A549 (cell line): ENCODE data around the gene ZNF423. TPM values are rescaled to one million over a fixed set of nuclear protein-coding genes. Genes with fewer than 3 reads are reported as not detected.

Source experiments
- ATAC-seq, 2 experiments: fragments of 200-7000 bp in 1 of 2; fragments of >200 bp in 1 of 2; cut with Nextera tagmentation in 1 of 2; cut with Tn5 transposase in 1 of 2; 3 replicates each; pipeline versions ENCODE4 v1.8.0 to v1.9.1; 2018 to 2020; ENCODE audit warnings: mild to moderate bottlenecking in 1 of 2, moderate library complexity in 1 of 2
- CTCF ChIA-PET: fragments of 300-600 bp; sonication (Branson Sonifier 250); formaldehyde crosslinking; extraction: SDS; loops from one replicate; lab custom pipeline; 2021; ENCODE audit warnings: antibody characterized with exemption, inconsistent platforms; lab: Yijun Ruan, JAX
- POLR2A ChIA-PET: fragments of 350-600 bp; formaldehyde crosslinking; extraction: SDS; loops from one replicate; lab custom pipeline; 2021; ENCODE audit warnings: antibody characterized with exemption, inconsistent platforms; lab: Yijun Ruan, JAX
- DNase-seq, 2 experiments: peaks; one replicate each; pipeline versions ENCODE4 v3.0.0 to v3.0.0-alpha.2; 2011 to 2016; ENCODE audit warnings: low read depth in 1 of 2, low spot score in 1 of 2
- FAIRE-seq: peaks from 2 replicates; lab custom pipeline; 2011; peaks lifted over from hg19 to GRCh38; lab: Jason Lieb, UNC
- H3K27ac ChIP-seq, 2 experiments: fragments of >200 bp; sonication (Bioruptor Twin); formaldehyde crosslinking; 3 replicates each; pipeline ENCODE4 v1.5.1; 2016 to 2017
- H3K4me1 ChIP-seq: fragments of >200 bp; sonication (Bioruptor Twin); formaldehyde crosslinking; 3 replicates; pipeline ENCODE4 v1.6.1; 2016
- H3K4me2 ChIP-seq: fragments of >200 bp; sonication (Bioruptor Twin); formaldehyde crosslinking; 3 replicates; pipeline ENCODE4 v1.6.1; 2016
- H3K4me3 ChIP-seq: fragments of >200 bp; sonication (Bioruptor Twin); formaldehyde crosslinking; 3 replicates; pipeline ENCODE4 v1.5.1; 2016
- H3K9me3 ChIP-seq: fragments of >200 bp; sonication (Bioruptor Twin); formaldehyde crosslinking; 3 replicates; pipeline ENCODE4 v1.6.1; 2016
- CBX2 ChIP-seq: fragments of 200-600 bp; sonication (generic); IDR thresholded peaks from 2 replicates; pipeline ENCODE4 v1.6.1; 2016; ENCODE audit warnings: low read depth, mild to moderate bottlenecking, borderline replicate concordance
- EHF ChIP-seq: fragments of 250-450 bp; sonication (Bioruptor Pico); IDR thresholded peaks from 2 replicates; pipeline ENCODE4 v1.5.0; 2020; ENCODE audit warnings: mild to moderate bottlenecking
- ELK1 ChIP-seq: fragments of 150-350 bp; IDR thresholded peaks from 2 replicates; pipeline ENCODE4 v1.6.1; 2014; ENCODE audit warnings: low read depth, mild to moderate bottlenecking, low read length
- EP300 ChIP-seq, 2 experiments: fragments of >200 bp; sonication (Bioruptor Twin); formaldehyde crosslinking; IDR thresholded peaks; 2 replicates in 1 of 2; 3 replicates in 1 of 2; pipeline ENCODE4 v1.6.1; 2016 to 2017
- ESRRA ChIP-seq: fragments of 150-350 bp; IDR thresholded peaks from 2 replicates; pipeline ENCODE4 v1.6.1; 2014; ENCODE audit warnings: mild to moderate bottlenecking, low read length, borderline replicate concordance
- FOSB ChIP-seq: fragments of 250-450 bp; sonication (Bioruptor Pico); IDR thresholded peaks from 2 replicates; pipeline ENCODE4 v1.5.0; 2020; ENCODE audit warnings: mild to moderate bottlenecking, moderate library complexity
- FOSL2 ChIP-seq, 2 experiments: fragments of 450-650 bp in 1 of 2; fragments of >200 bp in 1 of 2; sonication (Bioruptor Twin) in 1 of 2; formaldehyde crosslinking; IDR thresholded peaks; 2 replicates each; pipeline versions ENCODE4 v1.5.0 to v1.6.1; 2016 to 2020; ENCODE audit warnings: mild to moderate bottlenecking in 1 of 2, moderate library complexity in 1 of 2
- HOXB5 ChIP-seq: fragments of 250-450 bp; sonication (Bioruptor Pico); IDR thresholded peaks from 2 replicates; pipeline ENCODE4 v1.5.0; 2020; ENCODE audit warnings: mild to moderate bottlenecking, moderate library complexity
- JUNB ChIP-seq: fragments of >200 bp; sonication (Bioruptor Twin); formaldehyde crosslinking; IDR thresholded peaks from 2 replicates; pipeline ENCODE4 v1.6.1; 2016
- KDM5A ChIP-seq: fragments of 200-600 bp; sonication (generic); IDR thresholded peaks from 2 replicates; pipeline ENCODE4 v1.6.1; 2016; ENCODE audit warnings: antibody characterized with exemption, mild to moderate bottlenecking
- MAZ ChIP-seq: fragments of 150-350 bp; IDR thresholded peaks from 2 replicates; pipeline ENCODE4 v1.6.1; 2014; ENCODE audit warnings: antibody characterized with exemption, low read depth, low read length, borderline replicate concordance
- MYC ChIP-seq: IDR thresholded peaks from 2 replicates; pipeline ENCODE4 v1.6.1; 2012; ENCODE audit warnings: mild to moderate bottlenecking, inconsistent platforms, low read length, improper control_type of control experiment, borderline replicate concordance
- NFE2L2 ChIP-seq: fragments of 150-350 bp; conservative IDR thresholded peaks from 2 replicates; pipeline ENCODE4 v1.6.1; 2014; ENCODE audit warnings: low read length
- NPAS2 ChIP-seq: fragments of 250-450 bp; sonication (Bioruptor Pico); IDR thresholded peaks from 2 replicates; pipeline ENCODE4 v1.8.0; 2022; ENCODE audit warnings: mild to moderate bottlenecking, moderate library complexity, borderline replicate concordance
- PHF8 ChIP-seq: fragments of 200-600 bp; sonication (generic); IDR thresholded peaks from 2 replicates; pipeline ENCODE4 v1.6.1; 2016; ENCODE audit warnings: low read depth, mild to moderate bottlenecking, antibody characterized with exemption, moderate library complexity, borderline replicate concordance
- POLR2A ChIP-seq: IDR thresholded peaks from 2 replicates; pipeline ENCODE4 v1.6.1; 2012; ENCODE audit warnings: mild to moderate bottlenecking, low read length
- POLR2AphosphoS2 ChIP-seq: conservative IDR thresholded peaks from 2 replicates; pipeline ENCODE4 v1.6.1; 2012; ENCODE audit warnings: low read length, improper control_type of control experiment, inconsistent platforms
- RAD21 ChIP-seq, 2 experiments: fragments of >200 bp in 1 of 2; sonication (Bioruptor Twin) in 1 of 2; formaldehyde crosslinking in 1 of 2; IDR thresholded peaks in 1 of 2; conservative IDR thresholded peaks in 1 of 2; 2 replicates in 1 of 2; 3 replicates in 1 of 2; pipeline ENCODE4 v1.6.1; 2012 to 2018; ENCODE audit warnings: inconsistent platforms in 1 of 2
- REST ChIP-seq: fragments of 200-600 bp; sonication (generic); IDR thresholded peaks from 2 replicates; pipeline ENCODE4 v1.6.1; 2016; ENCODE audit warnings: antibody characterized with exemption, mild to moderate bottlenecking, moderate library complexity
- RFX5 ChIP-seq: fragments of 450-650 bp; IDR thresholded peaks from 2 replicates; pipeline ENCODE4 v1.7.1; 2014; ENCODE audit warnings: antibody characterized with exemption, mild to moderate bottlenecking, moderate library complexity
- RNF2 ChIP-seq: fragments of 200-600 bp; sonication (generic); IDR thresholded peaks from 2 replicates; pipeline ENCODE4 v1.6.1; 2016; ENCODE audit warnings: low read depth, mild to moderate bottlenecking, antibody characterized with exemption, moderate library complexity, borderline replicate concordance
- TP53 ChIP-seq: fragments of 250-450 bp; sonication (Bioruptor Pico); IDR thresholded peaks from 2 replicates; pipeline ENCODE4 v1.5.0; 2021; ENCODE audit warnings: mild to moderate bottlenecking, moderate library complexity
- ZC3H11A ChIP-seq: fragments of 450-650 bp; IDR thresholded peaks from 2 replicates; pipeline ENCODE4 v1.6.1; 2014; ENCODE audit warnings: antibody characterized with exemption, mild to moderate bottlenecking
- ZFP36 ChIP-seq: fragments of 450-650 bp; IDR thresholded peaks from 2 replicates; pipeline ENCODE4 v1.6.1; 2014; ENCODE audit warnings: borderline replicate concordance; ENCODE audit not compliant: partially characterized antibody
- ZNF302 ChIP-seq: fragments of 250-450 bp; sonication (Bioruptor Pico); IDR thresholded peaks from 2 replicates; pipeline ENCODE4 v1.9.0; 2021; ENCODE audit warnings: inconsistent platforms, mild to moderate bottlenecking, moderate library complexity
- WGBS: methylation state at CpG from one replicate; pipeline ENCODE4 v1.1.6; 2017; ENCODE audit errors: missing lambda C conversion rate; 5-methylcytosine and 5-hydroxymethylcytosine counted together
- polyA plus RNA-seq, 4 experiments: library from polyadenylated mRNA; depleted of rRNA in 3 of 4; stranded (reverse); fragments of >200 nt; fragmentation: RNase III in 1 of 4; extraction: RNeasy Plus Mini Kit Qiagen cat#74134 plus additional on column Dnase treatment in 1 of 4; gene quantifications; 2 replicates in 3 of 4; 3 replicates in 1 of 4; pipeline ENCODE4 v1.2.3, GENCODE V29; 2011 to 2017
- TF ChIP-seq, protein P1 (sequence below): IDR thresholded peaks from 2 replicates; pipeline ENCODE4 v1.6.1; 2012; ENCODE audit warnings: low read depth, borderline replicate concordance
- TF ChIP-seq, protein P2 (sequence below): fragments of >200 bp; sonication (Bioruptor Twin); formaldehyde crosslinking; IDR thresholded peaks from 3 replicates; pipeline ENCODE4 v1.5.1; 2016

The ZNF423 gene
- polyA plus RNA-seq, 2 of the 4 experiments (the other 2 are of a cell fraction), result 0.04 to 0.10 TPM

GRCh38 chr16:49556606-49557446 is 299.1 kb downstream of the ZNF423 start (continued):
- TF ChIP-seq KDM5A (no peak), ZFP36 (no peak), ESRRA (no peak), RAD21 (conservative IDR thresholded peaks at IDR 0.05 in 1 of 2, IDR thresholded peaks at IDR 0.05 in 1 of 2) (peak in 1 of 2 experiments; percentile 36; a peak in 3 of 5 replicates), EP300 (IDR thresholded peaks at IDR 0.05) (no peak), ZC3H11A (no peak)
- TF ChIP-seq, protein P1, sequence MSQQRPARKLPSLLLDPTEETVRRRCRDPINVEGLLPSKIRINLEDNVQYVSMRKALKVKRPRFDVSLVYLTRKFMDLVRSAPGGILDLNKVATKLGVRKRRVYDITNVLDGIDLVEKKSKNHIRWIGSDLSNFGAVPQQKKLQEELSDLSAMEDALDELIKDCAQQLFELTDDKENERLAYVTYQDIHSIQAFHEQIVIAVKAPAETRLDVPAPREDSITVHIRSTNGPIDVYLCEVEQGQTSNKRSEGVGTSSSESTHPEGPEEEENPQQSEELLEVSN, result no peak

GRCh38 chr16:49556249-49556605 is 299.7 kb downstream of the ZNF423 start:
- FAIRE-seq, result no peak
- no peak overlapping the region for H3K4me3 ChIP-seq
- H3K4me2 ChIP-seq, result no peak overlapping the region
- WGBS, result 34% methylated on average over 4 of the region's 4 CpGs
- no peaks in the 10 kb centered on the region for H3K4me1 ChIP-seq
- ATAC-seq, result no peak
- no peak for DNase-seq
- H3K27ac ChIP-seq, result no peak overlapping the region
- no peak for TF ChIP-seq EP300 (IDR thresholded peaks at IDR 0.05)
- no peak for TF ChIP-seq ESRRA
- no peak for TF ChIP-seq POLR2AphosphoS2
- no peak for TF ChIP-seq FOSL2 (IDR thresholded peaks at IDR 0.05)
- no peak for TF ChIP-seq FOSL2 (CRISPR knock-in tag; IDR thresholded peaks at IDR 0.05)
- no peak for TF ChIP-seq POLR2A
- no peaks in the 10 kb centered on the region for H3K9me3 ChIP-seq
- CTCF ChIA-PET, result interaction anchor here (0.7 to 1.8 kb wide), 11 partner anchors 9 to 447 kb away, joined by 3 to 8 read pairs (median 3); no protein-coding TSS in a partner anchor
- POLR2A ChIA-PET, result no interaction called here

DNA sequence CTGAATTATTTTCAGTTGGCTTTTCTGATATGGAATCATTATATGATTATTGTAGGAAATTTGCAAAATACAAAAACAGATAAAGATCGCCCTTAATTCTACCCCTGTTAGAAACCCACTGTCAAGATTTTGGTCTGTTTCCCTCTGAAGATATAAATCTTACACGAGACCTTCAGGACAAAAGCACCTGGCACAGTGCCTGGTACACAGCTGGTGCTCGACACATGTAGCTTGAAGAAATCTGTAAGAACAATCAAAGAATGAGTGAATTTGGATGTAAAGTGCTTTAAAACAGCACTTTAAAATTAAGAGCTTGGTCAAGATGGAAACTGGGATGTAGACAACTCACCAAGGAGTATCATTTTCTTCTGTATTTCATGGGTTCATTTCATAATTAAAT is 301.2 kb downstream of the ZNF423 start:
- Histone ChIP-seq H3K4me1 (no peaks in the 10 kb centered on the region), H3K27ac (no peak overlapping the region), H3K4me3 (no peak overlapping the region), H3K9me3 (no peaks in the 10 kb centered on the region), H3K4me2 (no peak overlapping the region)
- POLR2A ChIA-PET, result no interaction called here
- no peak for DNase-seq
- no peak for FAIRE-seq
- CTCF ChIA-PET, result interaction anchor here (1.0 to 1.6 kb wide), 3 partner anchors 12 to 109 kb away, joined by 3 to 6 read pairs (median 3); no protein-coding TSS in a partner anchor
- WGBS, result 18% methylated on average over 3 of the region's 3 CpGs
- ATAC-seq, result no peak
- TF ChIP-seq MAZ (no peak), MYC (no peak), REST (no peak), ESRRA (no peak), NPAS2 (CRISPR knock-in tag) (no peak), HOXB5 (CRISPR knock-in tag) (no peak), ZNF302 (CRISPR knock-in tag) (no peak), ELK1 (no peak), RNF2 (no peak), EHF (CRISPR knock-in tag) (no peak), TP53 (no peak), CBX2 (no peak), RFX5 (no peak), NFE2L2 (no peak), JUNB (no peak), FOSB (CRISPR knock-in tag) (no peak), PHF8 (no peak)
- TF ChIP-seq, protein P2, sequence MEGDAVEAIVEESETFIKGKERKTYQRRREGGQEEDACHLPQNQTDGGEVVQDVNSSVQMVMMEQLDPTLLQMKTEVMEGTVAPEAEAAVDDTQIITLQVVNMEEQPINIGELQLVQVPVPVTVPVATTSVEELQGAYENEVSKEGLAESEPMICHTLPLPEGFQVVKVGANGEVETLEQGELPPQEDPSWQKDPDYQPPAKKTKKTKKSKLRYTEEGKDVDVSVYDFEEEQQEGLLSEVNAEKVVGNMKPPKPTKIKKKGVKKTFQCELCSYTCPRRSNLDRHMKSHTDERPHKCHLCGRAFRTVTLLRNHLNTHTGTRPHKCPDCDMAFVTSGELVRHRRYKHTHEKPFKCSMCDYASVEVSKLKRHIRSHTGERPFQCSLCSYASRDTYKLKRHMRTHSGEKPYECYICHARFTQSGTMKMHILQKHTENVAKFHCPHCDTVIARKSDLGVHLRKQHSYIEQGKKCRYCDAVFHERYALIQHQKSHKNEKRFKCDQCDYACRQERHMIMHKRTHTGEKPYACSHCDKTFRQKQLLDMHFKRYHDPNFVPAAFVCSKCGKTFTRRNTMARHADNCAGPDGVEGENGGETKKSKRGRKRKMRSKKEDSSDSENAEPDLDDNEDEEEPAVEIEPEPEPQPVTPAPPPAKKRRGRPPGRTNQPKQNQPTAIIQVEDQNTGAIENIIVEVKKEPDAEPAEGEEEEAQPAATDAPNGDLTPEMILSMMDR, result no peak
